CD4-positive, alpha-beta T cell treated with Interleukin-6 for 4 hours (primary cell): Measurements from ENCODE around the gene COLEC12.

Experiments used
- DNase-seq: peaks from one replicate; pipeline ENCODE4 v3.0.0-alpha.2; 2020; ENCODE audit warnings: mixed read lengths

Gene COLEC12

GRCh38 chr18:473802-474201 lies 26.7 kb downstream of the COLEC12 start:
- no peak for DNase-seq

GRCh38 chr18:471716-472115 lies 28.8 kb downstream of the COLEC12 start:
- no peak for DNase-seq

- no peak for DNase-seq
Measured at GRCh38 chr18:470661-471501, 29.6 kb downstream of the COLEC12 start.

GRCh38 chr18:468955-469790 lies 31.3 kb downstream of the COLEC12 start:
- DNase-seq, result no peak

- no peak for DNase-seq
Measured at GRCh38 chr18:463827-464541, 36.5 kb downstream of the COLEC12 start.

- no peak for DNase-seq
Measured at GRCh38 chr18:463403-463802, 37.1 kb downstream of the COLEC12 start.

- DNase-seq, result no peak
Measured at GRCh38 chr18:461762-462161, 38.7 kb downstream of the COLEC12 start.

GRCh38 chr18:460791-461190 lies 39.7 kb downstream of the COLEC12 start:
- DNase-seq, result no peak

GRCh38 chr18:459814-460593 lies 40.5 kb downstream of the COLEC12 start:
- no peak for DNase-seq

GRCh38 chr18:457521-458412 lies 42.7 kb downstream of the COLEC12 start:
- DNase-seq, result no peak

GRCh38 chr18:457140-457519 lies 43.4 kb downstream of the COLEC12 start:
- no peak for DNase-seq

GRCh38 chr18:456361-457139 lies 44.0 kb downstream of the COLEC12 start:
- DNase-seq, result no peak

- DNase-seq, result no peak
Measured at GRCh38 chr18:453400-453799, 47.1 kb downstream of the COLEC12 start.

- DNase-seq, result no peak
Measured at GRCh38 chr18:452816-453215, 47.7 kb downstream of the COLEC12 start.

- no peak for DNase-seq
Measured at GRCh38 chr18:449374-449773, 51.1 kb downstream of the COLEC12 start.

GRCh38 chr18:448116-448790 lies 52.2 kb downstream of the COLEC12 start:
- no peak for DNase-seq

GRCh38 chr18:446941-447560 lies 53.5 kb downstream of the COLEC12 start:
- no peak for DNase-seq

GRCh38 chr18:445055-445454 lies 55.4 kb downstream of the COLEC12 start:
- DNase-seq, result no peak

GRCh38 chr18:438571-438970 lies 61.9 kb downstream of the COLEC12 start:
- DNase-seq, result no peak

GRCh38 chr18:435940-436339 lies 64.6 kb downstream of the COLEC12 start:
- DNase-seq, result no peak
